HG02840 (cell line): ENCODE results near the gene MCMBP.
"Not testable (repeated sequence)": the region's sequence is repeated elsewhere in the genome, so short reads cannot be mapped to it uniquely, and the experiment has no call there.

Experiments used
- ATAC-seq: cut with Tn5 transposase; IDR thresholded peaks from one replicate; pipeline ENCODE4 v1.9.1; 2021; ENCODE audit warnings: mild to moderate bottlenecking, moderate library complexity, moderate number of reproducible peaks; ENCODE audit not compliant: unreplicated experiment, low FRiP score

MCMBP gene

GRCh38 chr10:119795101-119795500 lies 77.5 kb downstream of the MCMBP start:
- ATAC-seq, result not testable (repeated sequence)

- ATAC-seq, result no peak
These were observed 86.4 kb downstream of the MCMBP start for GRCh38 chr10:119786117-119786769.

- no peak for ATAC-seq
These were observed 88.1 kb downstream of the MCMBP start for GRCh38 chr10:119784340-119785067.

GRCh38 chr10:119783665-119784027 lies 89.0 kb downstream of the MCMBP start:
- ATAC-seq, result no peak

- no peak for ATAC-seq
These were observed 89.5 kb downstream of the MCMBP start for GRCh38 chr10:119782981-119783664.

- no peak for ATAC-seq
These were observed 91.1 kb downstream of the MCMBP start for GRCh38 chr10:119781498-119781897.

GRCh38 chr10:119780879-119781480 lies 91.7 kb downstream of the MCMBP start:
- ATAC-seq, result no peak
